ENCODE data around the gene CYREN.

The CYREN gene

GRCh38 chr7:135159359-135160085, 11.0 kb downstream of the CYREN start:
- TF ChIP-seq, protein P1, sequence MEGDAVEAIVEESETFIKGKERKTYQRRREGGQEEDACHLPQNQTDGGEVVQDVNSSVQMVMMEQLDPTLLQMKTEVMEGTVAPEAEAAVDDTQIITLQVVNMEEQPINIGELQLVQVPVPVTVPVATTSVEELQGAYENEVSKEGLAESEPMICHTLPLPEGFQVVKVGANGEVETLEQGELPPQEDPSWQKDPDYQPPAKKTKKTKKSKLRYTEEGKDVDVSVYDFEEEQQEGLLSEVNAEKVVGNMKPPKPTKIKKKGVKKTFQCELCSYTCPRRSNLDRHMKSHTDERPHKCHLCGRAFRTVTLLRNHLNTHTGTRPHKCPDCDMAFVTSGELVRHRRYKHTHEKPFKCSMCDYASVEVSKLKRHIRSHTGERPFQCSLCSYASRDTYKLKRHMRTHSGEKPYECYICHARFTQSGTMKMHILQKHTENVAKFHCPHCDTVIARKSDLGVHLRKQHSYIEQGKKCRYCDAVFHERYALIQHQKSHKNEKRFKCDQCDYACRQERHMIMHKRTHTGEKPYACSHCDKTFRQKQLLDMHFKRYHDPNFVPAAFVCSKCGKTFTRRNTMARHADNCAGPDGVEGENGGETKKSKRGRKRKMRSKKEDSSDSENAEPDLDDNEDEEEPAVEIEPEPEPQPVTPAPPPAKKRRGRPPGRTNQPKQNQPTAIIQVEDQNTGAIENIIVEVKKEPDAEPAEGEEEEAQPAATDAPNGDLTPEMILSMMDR (IDR thresholded peaks at IDR 0.05; ENCODE audit: insufficient read depth, low read depth, low read length, missing control alignments), result no peak
- H3K4me3 ChIP-seq (ENCODE audit: low read depth, low read length), result no peak overlapping the region
- DNase-seq (ENCODE audit: low read depth), result no peak

DNA sequence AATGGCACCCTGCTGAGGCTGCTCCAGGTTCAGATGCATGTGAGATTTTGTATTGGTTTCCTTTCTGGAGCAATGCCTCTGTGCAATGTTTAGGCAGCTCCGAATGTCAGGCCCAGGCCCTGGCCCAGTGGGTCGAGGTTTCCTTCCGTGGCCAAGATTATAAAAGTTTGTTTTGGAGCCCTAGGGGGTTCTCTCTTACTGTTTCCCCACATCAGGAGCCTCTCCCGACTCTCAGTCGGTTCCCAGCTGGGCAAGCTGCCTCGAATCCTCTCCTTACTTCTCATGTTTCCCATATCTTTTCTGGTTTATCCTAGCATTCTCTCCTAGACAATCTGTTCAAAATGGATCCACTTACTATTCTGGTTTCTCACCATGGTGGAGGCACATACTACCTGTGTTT, 11.6 kb downstream of the CYREN start:
- DNase-seq (ENCODE audit: low read depth), result no peak
- no peak overlapping the region for H3K4me3 ChIP-seq (ENCODE audit: low read depth, low read length)

DNA sequence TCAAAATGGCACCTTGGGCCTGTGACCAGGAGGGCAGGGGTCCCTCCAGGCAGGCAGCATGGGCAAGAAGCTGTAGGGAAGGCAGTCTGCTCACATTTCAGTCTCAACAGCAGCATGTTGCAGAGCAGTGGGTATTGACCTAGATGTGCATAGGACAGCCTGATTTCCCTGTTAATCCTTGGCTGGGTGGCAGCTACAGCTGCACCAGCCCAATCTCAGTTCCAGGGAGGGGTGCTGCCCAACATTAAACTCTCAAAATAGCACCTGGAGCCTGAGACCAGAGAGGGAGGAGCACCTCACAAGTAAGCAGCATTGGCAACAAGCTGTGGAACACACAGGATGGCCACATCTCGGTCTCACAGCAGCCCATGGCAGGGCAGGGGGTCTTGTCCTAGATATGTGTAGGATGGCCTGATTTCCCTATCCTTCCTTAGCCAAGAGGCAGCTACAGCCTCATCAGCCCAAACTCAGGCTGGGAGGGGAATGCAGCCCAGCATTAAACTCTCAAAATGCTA, 12.3 kb downstream of the CYREN start:
- TF ChIP-seq, protein P1 (IDR thresholded peaks at IDR 0.05; ENCODE audit: insufficient read depth, low read depth, low read length, missing control alignments), result no peak
- DNase-seq (ENCODE audit: low read depth), result no peak
- H3K4me3 ChIP-seq (ENCODE audit: low read depth, low read length), result no peak overlapping the region

More for the DNA sequence above, 11.6 kb downstream of the CYREN start:
- TF ChIP-seq, protein P1 (IDR thresholded peaks at IDR 0.05; ENCODE audit: insufficient read depth, low read depth, low read length, missing control alignments), result no peak

GRCh38 chr7:135156290-135156689, 14.2 kb downstream of the CYREN start:
- TF ChIP-seq, protein P1 (IDR thresholded peaks at IDR 0.05; ENCODE audit: insufficient read depth, low read depth, low read length, missing control alignments), result no peak
- no peak for DNase-seq (ENCODE audit: low read depth)
- no peak overlapping the region for H3K4me3 ChIP-seq (ENCODE audit: low read depth, low read length)

DNA sequence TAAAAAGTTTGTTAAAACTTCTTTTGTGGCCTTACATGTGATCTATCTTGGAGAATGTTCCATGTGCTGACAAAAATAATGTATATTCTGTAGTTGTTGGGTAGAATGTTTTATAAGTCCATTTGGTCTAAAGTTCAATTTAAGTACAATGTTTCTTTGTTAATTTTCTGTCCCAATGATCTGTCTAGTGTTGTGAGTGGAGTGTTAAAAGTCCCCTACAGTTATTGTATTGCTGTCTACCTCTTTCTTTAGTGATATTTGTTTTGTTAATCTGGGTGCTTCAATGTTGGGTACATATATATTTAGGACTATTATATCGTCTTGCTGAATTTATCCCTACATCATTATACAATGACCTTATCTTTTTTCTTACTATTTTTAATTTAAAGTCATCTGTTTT, 15.8 kb downstream of the CYREN start:
- no peak for DNase-seq (ENCODE audit: low read depth)
- TF ChIP-seq, protein P1 (IDR thresholded peaks at IDR 0.05; ENCODE audit: insufficient read depth, low read depth, low read length, missing control alignments), result no peak
- H3K4me3 ChIP-seq (ENCODE audit: low read depth, low read length), result no peak overlapping the region

- TF ChIP-seq, protein P1 (IDR thresholded peaks at IDR 0.05; ENCODE audit: insufficient read depth, low read depth, low read length, missing control alignments), result no peak
- H3K4me3 ChIP-seq (ENCODE audit: low read depth, low read length), result no peak overlapping the region
- DNase-seq (ENCODE audit: low read depth), result no peak
Observed at GRCh38 chr7:135152442-135152841, 18.1 kb downstream of the CYREN start.
